Breast epithelium (tissue), 3 donors: Measurements from ENCODE around the gene FAM217B.

Source experiments
- POLR2A ChIP-seq: fragments of 450-650 bp; IDR thresholded peaks from one replicate; pipeline ENCODE4 v1.6.1; 2016; ENCODE audit warnings: antibody characterized with exemption, mild to moderate bottlenecking, moderate library complexity
- POLR2AphosphoS5 ChIP-seq, 3 donors: sonication (generic); formaldehyde crosslinking; IDR thresholded peaks; one replicate each; pipeline ENCODE4 v1.6.1; 2017; ENCODE audit warnings: antibody characterized with exemption in 3 of 3
- TF ChIP-seq, protein P1 (sequence below), 3 donors: fragments of 450-650 bp; IDR thresholded peaks; one replicate each; pipeline ENCODE4 v1.5.1; 2016 to 2017; ENCODE audit warnings: antibody characterized with exemption in 3 of 3, mild to moderate bottlenecking in 3 of 3, moderate library complexity in 3 of 3

- TF ChIP-seq, protein P1, sequence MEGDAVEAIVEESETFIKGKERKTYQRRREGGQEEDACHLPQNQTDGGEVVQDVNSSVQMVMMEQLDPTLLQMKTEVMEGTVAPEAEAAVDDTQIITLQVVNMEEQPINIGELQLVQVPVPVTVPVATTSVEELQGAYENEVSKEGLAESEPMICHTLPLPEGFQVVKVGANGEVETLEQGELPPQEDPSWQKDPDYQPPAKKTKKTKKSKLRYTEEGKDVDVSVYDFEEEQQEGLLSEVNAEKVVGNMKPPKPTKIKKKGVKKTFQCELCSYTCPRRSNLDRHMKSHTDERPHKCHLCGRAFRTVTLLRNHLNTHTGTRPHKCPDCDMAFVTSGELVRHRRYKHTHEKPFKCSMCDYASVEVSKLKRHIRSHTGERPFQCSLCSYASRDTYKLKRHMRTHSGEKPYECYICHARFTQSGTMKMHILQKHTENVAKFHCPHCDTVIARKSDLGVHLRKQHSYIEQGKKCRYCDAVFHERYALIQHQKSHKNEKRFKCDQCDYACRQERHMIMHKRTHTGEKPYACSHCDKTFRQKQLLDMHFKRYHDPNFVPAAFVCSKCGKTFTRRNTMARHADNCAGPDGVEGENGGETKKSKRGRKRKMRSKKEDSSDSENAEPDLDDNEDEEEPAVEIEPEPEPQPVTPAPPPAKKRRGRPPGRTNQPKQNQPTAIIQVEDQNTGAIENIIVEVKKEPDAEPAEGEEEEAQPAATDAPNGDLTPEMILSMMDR (IDR thresholded peaks at IDR 0.05) = no peak
- TF ChIP-seq POLR2AphosphoS5 (IDR thresholded peaks at IDR 0.05) = no peak
- TF ChIP-seq POLR2A = no peak
Measured at GRCh38 chr20:59997896-59998295, 57.7 kb downstream of the FAM217B start.
